Heart left ventricle (tissue), 13 donors: ENCODE results near the gene RBM18.

Experiments
- CTCF ChIP-seq, 12 donors: fragments of 200-600 bp; sonication (generic) in 4 of 12; IDR thresholded peaks; one replicate each; pipeline versions ENCODE4 v1.5.0 to v1.8.0; 2018 to 2022; ENCODE audit warnings: antibody characterized with exemption in 12 of 12, mild to moderate bottlenecking in 5 of 12
- POLR2A ChIP-seq, 2 donors: fragments of 450-650 bp; IDR thresholded peaks; one replicate each; pipeline ENCODE4 v1.6.1; 2017; ENCODE audit warnings: antibody characterized with exemption in 2 of 2, mild to moderate bottlenecking in 2 of 2, moderate library complexity in 2 of 2
- donor health status: ischemic (EF 13 %, LVEDD 7.1; RV severe dilation, severe dysfunction).
- donor health status: DM: no; HTN: yes; CAD: no.
- donor health status: DM: no; HTN: no; CAD: no.
- donor health status: ischemic (EF 25% LVEDD 6.9; RV normal size, moderate dysfunction).
- donor health status: ischemic (EF 25% LVEDD 5.7; RV mildly dilated, moderate dysfunction).
- donor health status: ischemic (EF 35%, LVEDD 5.7; RV mildly dilated, moderate dysfunction).
- donor health status: nonischemic (EF 11% LVEDD 7.7; RV severe dilation, severe dysfunction).
- donor health status: DM: yes; HTN: yes; CAD: no.
- donor health status: PGD.
- donor health status: ischemic (EF 29% LVEDD 5.4; RV normal size, mild dysfunction).
- donor health status: nonischemic (EF 23%, LVEDD 6.1; RV moderate dilation, normal function).

- TF ChIP-seq POLR2A (IDR thresholded peaks at IDR 0.05): no peak
- TF ChIP-seq CTCF (IDR thresholded peaks at IDR 0.05): no peak
Measured at GRCh38 chr9:122213102-122213588, 51.5 kb downstream of the RBM18 start.
